ENCODE results near the gene DNAJC3.

The DNAJC3 gene

DNA sequence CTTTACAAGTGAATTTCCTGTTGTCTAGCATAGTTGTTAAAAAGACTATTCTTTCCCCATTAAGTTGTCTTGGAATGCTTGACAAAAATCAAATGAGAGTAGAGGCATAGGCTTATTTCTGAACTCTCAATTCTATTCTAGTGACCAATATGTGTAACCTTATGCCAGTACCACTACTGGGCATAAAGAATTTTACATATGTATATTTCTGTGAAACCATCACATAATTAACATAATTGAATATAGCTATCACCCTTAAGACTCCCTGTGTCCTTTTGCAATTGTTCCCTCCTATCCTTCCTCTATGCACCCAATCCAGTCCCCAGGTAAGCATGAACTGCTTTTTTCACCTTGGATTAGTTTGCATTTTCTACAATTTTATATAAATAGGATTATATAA, 165.0 kb downstream of the DNAJC3 start:
- no peak for DNase-seq (ENCODE audit: low read depth in 2 of 2)

- no peak for DNase-seq (ENCODE audit: low read depth in 2 of 2)
These were observed 166.0 kb downstream of the DNAJC3 start for GRCh38 chr13:95842898-95843297.

Measured in stimulated activated CD8-positive, alpha-beta memory T cell treated with anti-CD3 and anti-CD28 coated beads, Interleukin-2, amount 100 ng/mL, for 48 hours (primary cell).